Body of pancreas (tissue), 4 donors: ENCODE data around the gene AGBL4. TPM values are rescaled to one million over a fixed set of nuclear protein-coding genes. Genes with fewer than 3 reads are reported as not detected.
"Not testable (repeated sequence)": the region's sequence is repeated elsewhere in the genome, so short reads cannot be mapped to it uniquely, and the experiment has no call there.

ENCODE experiments used
- ATAC-seq: fragments of 150-250 bp; one replicate; pipeline ENCODE4 v1.9.1; 2016
- DNase-seq, 4 donors: peaks; one replicate each; pipeline ENCODE4 v3.0.0-alpha.2; 2019
- H3K27ac ChIP-seq, 4 donors: fragments of 200-600 bp; sonication (generic); 1 replicate in 3 of 4; 2 replicates in 1 of 4; pipeline versions ENCODE4 v1.5.1 to v1.6.1; 2016 to 2019; ENCODE audit warnings: mild to moderate bottlenecking in 1 of 4, mixed read lengths in 1 of 4, moderate library complexity in 1 of 4
- H3K27me3 ChIP-seq, 2 donors: fragments of 200-600 bp; sonication (generic); one replicate each; pipeline ENCODE4 v1.6.0; 2016; ENCODE audit warnings: mild to moderate bottlenecking in 1 of 2
- H3K36me3 ChIP-seq, 2 donors: fragments of 200-600 bp; sonication (generic); replicated peaks in 1 of 2; 2 replicates each; pipeline ENCODE4 v1.5.1; 2016; ENCODE audit warnings: low read depth in 2 of 2; ENCODE audit not compliant: insufficient read depth in 1 of 2
- H3K4me1 ChIP-seq: fragments of 200-600 bp; sonication (generic); one replicate; pipeline ENCODE4 v1.6.0; 2016
- H3K4me3 ChIP-seq, 2 donors: fragments of 200-600 bp; sonication (generic); 1 replicate in 1 of 2; 2 replicates in 1 of 2; pipeline ENCODE4 v1.5.1; 2016 to 2019
- H3K9me3 ChIP-seq, 3 donors: fragments of 200-600 bp; sonication (generic); 1 replicate in 2 of 3; 2 replicates in 1 of 3; pipeline ENCODE4 v1.5.1; 2016
- POLR2A ChIP-seq, 3 donors: fragments of 450-650 bp; IDR thresholded peaks; one replicate each; pipeline ENCODE4 v1.6.1; 2016; ENCODE audit warnings: antibody characterized with exemption in 3 of 3, mild to moderate bottlenecking in 2 of 3
- WGBS, 2 donors: methylation state at CpG; one replicate each; pipeline ENCODE4 v1.1.5; 2017; 5-methylcytosine and 5-hydroxymethylcytosine counted together
- intact Hi-C: fragments of 100-400 bp; cut with DNase I; formaldehyde crosslinking; loops from one replicate; pipeline ENCODE4 v1.15.1; 2023
- total RNA-seq, 2 donors: library from RNA; depleted of rRNA; stranded (reverse); fragments of >200 nt; gene quantifications; one replicate each; pipeline ENCODE4 v1.1.0, GENCODE V29; 2016
- TF ChIP-seq, protein P1 (sequence below), 7 experiments: fragments of 450-650 bp in 4 of 7; fragments of 200-600 bp in 3 of 7; sonication (generic) in 3 of 7; IDR thresholded peaks; one replicate each; pipeline ENCODE4 v1.5.1; 2016 to 2019; ENCODE audit warnings: antibody characterized with exemption in 7 of 7

AGBL4 gene
- total RNA-seq, 2 donors from 2014 or later: 0.33 to 0.78 TPM

DNA sequence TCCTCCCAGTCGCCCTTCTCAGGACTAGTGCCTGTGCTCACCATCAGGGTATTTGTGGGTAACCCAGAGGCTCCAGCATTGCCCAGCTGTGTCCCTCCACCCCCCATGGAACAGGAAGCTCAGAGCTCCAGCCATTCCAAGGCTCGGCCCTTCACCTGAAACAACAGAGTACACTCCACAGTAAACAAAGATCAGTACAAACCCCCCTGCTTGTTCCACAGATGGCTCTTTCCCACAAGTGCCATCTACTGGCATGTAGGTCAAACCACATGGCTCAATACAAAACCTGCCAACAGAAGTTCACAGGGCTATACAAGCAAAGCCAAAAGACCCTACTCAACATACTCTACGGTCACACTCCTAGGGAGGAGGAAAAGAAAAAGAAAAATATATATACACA lies 258.7 kb downstream of the AGBL4 start:
- Histone ChIP-seq H3K27ac (peak overlapping the region in 1 of 4 donors; percentile 4), H3K4me3 (no peak overlapping the region), H3K4me1 (peaks cover 12% of the 10 kb centered on the region), H3K36me3 (no peaks in the 10 kb centered on the region), H3K27me3 (no peaks in the 10 kb centered on the region), H3K9me3 (no peaks in the 10 kb centered on the region)
- peak; percentile 63 to 76 (median 70) for DNase-seq
- 38 to 40% methylated on average over 3 of the region's 3 CpGs for WGBS, 2 donors
- intact Hi-C loops: no loop called here
- TF ChIP-seq, protein P1, sequence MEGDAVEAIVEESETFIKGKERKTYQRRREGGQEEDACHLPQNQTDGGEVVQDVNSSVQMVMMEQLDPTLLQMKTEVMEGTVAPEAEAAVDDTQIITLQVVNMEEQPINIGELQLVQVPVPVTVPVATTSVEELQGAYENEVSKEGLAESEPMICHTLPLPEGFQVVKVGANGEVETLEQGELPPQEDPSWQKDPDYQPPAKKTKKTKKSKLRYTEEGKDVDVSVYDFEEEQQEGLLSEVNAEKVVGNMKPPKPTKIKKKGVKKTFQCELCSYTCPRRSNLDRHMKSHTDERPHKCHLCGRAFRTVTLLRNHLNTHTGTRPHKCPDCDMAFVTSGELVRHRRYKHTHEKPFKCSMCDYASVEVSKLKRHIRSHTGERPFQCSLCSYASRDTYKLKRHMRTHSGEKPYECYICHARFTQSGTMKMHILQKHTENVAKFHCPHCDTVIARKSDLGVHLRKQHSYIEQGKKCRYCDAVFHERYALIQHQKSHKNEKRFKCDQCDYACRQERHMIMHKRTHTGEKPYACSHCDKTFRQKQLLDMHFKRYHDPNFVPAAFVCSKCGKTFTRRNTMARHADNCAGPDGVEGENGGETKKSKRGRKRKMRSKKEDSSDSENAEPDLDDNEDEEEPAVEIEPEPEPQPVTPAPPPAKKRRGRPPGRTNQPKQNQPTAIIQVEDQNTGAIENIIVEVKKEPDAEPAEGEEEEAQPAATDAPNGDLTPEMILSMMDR (IDR thresholded peaks at IDR 0.05): peak in 5 of 7 experiments; percentile 7 to 49 (median 30)
- TF ChIP-seq POLR2A (IDR thresholded peaks at IDR 0.05): peak in 1 of 3 donors; percentile 7
- ATAC-seq: peak; percentile 89

DNA sequence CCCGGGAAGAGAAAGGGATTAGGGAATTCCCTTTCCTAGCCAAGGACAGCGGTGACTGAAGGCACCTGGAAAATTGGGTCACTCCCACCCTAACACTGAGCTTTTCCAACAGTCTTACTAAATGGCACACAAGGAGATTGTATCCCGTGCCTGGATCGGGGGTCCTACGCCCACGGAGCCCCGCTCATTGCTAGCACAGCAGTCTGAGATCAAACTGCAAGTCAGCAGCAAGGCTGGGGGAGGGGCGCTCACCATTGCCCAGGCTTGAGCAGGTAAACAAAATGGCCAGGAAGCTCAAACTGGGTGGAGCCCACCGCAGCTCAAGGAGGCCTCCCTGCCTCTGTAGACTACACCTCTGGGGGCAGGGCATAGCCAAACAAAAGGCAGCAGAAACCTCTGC lies 285.6 kb downstream of the AGBL4 start:
- DNase-seq, H3K27ac ChIP-seq, H3K4me3 ChIP-seq, H3K4me1 ChIP-seq, H3K9me3 ChIP-seq, intact Hi-C loops, ATAC-seq, H3K27me3 ChIP-seq, H3K36me3 ChIP-seq: not testable (repeated sequence)
- 70 to 93% methylated on average over 9 of the region's 9 CpGs for WGBS, 2 donors

DNA sequence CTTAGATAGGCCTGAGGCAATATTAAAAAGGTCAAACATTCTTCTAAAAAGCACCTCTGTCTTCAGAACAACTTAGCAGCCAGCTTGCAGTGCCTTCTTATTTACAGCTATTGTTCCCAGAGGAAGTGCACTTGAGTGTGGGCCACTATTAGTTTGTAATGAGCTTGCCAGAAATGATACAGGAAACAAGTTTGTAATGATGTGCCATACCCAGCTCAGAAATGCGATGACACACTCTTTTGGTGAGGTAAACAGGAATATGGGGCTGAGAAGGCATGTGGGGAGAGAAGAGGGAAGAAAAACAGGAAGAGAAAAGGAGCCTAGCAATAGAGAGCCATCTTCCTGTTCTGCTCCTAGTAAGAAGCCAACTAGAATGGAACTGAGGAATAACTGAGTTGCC lies 295.4 kb downstream of the AGBL4 start:
- DNase-seq (no peak), ATAC-seq (no peak)
- no peaks in the 10 kb centered on the region for H3K36me3 ChIP-seq
- intact Hi-C loops: no loop called here
- H3K27me3 ChIP-seq: no peaks in the 10 kb centered on the region
- H3K9me3 ChIP-seq: peaks cover 0 to 5% (median 0%) of the 10 kb centered on the region in 3 donors
- H3K27ac ChIP-seq: no peak overlapping the region
- 70 to 72% methylated on average over 1 of the region's 1 CpG for WGBS, 2 donors
- H3K4me3 ChIP-seq: no peak overlapping the region
- TF ChIP-seq, protein P1 (IDR thresholded peaks at IDR 0.05): no peak
- no peak for TF ChIP-seq POLR2A (IDR thresholded peaks at IDR 0.05)
- H3K4me1 ChIP-seq: no peaks in the 10 kb centered on the region

DNA sequence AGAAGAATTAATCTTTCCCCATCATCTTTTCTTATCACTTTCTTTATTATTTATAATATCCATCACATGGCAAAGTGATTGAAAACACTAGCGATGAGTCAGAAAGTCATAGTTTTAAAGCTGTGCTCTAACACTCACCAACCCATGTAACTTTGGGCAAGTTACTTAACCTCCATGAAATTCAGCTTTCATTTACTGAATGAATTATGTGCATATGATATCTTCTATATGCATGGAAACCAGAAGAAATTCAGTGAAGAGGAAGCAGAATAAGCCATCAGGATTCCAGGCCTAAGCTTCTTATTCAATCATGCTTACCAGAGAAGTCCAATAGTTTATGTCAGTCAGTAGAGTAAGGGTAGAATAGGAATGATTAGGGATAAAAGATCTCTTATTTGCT lies 300.1 kb downstream of the AGBL4 start:
- Histone ChIP-seq H3K27me3 (no peaks in the 10 kb centered on the region), H3K27ac (no peak overlapping the region), H3K9me3 (no peaks in the 10 kb centered on the region), H3K36me3 (no peaks in the 10 kb centered on the region), H3K4me1 (no peaks in the 10 kb centered on the region), H3K4me3 (no peak overlapping the region)
- ATAC-seq (no peak), DNase-seq (no peak)
- no peak for TF ChIP-seq POLR2A (IDR thresholded peaks at IDR 0.05)
- TF ChIP-seq, protein P1 (IDR thresholded peaks at IDR 0.05): no peak
- intact Hi-C loops: no loop called here
- WGBS, 2 donors: 90 to 100% methylated on average over 1 of the region's 1 CpG

DNA sequence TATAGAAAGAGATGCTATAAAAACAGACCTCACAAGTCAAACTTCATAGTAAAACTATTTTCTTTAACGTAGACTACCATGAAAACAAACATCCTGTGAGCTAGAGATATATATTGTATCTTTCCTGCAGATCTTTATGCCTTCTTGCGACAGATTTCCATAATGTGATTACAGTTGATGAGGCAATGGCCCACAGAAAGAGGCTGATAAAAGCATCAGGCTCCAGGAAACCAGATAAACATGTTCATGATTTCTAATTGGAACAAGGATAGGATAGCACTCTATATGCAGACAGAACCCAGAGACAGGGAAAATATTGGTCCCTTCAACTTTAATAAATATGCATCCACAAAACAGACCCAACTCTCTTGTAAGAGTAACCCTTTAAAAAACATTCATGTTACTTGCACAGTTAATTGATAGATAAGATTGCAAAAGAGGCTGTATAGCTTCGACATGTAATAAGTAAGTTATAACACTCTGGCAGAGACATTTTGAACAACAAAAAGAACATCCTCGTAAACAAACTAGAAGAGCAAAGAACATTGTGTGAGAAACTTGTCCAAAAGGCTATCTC lies 329.4 kb downstream of the AGBL4 start:
- H3K36me3 ChIP-seq: no peaks in the 10 kb centered on the region
- no peaks in the 10 kb centered on the region for H3K9me3 ChIP-seq
- no peak overlapping the region for H3K4me3 ChIP-seq
- no peaks in the 10 kb centered on the region for H3K27me3 ChIP-seq
- ATAC-seq (no peak), DNase-seq (no peak)
- H3K4me1 ChIP-seq: no peaks in the 10 kb centered on the region
- TF ChIP-seq, protein P1 (IDR thresholded peaks at IDR 0.05): no peak
- TF ChIP-seq POLR2A (IDR thresholded peaks at IDR 0.05): no peak
- no peak overlapping the region for H3K27ac ChIP-seq
- intact Hi-C loops: no loop called here
- whole genome bisulfite sequencing, 2 donors: 58 to 61% methylated on average over 4 of the region's 4 CpGs
